Fibroblast of the aortic adventitia (primary cell): ENCODE data around the gene PSTK. TPM values are rescaled to one million over a fixed set of nuclear protein-coding genes. Genes with fewer than 3 reads are reported as not detected.

ENCODE experiments used
- DNase-seq: peaks from one replicate; pipeline ENCODE4 v3.0.0-alpha.2; 2010; ENCODE audit warnings: low read depth
- H3K4me3 ChIP-seq: 2 replicates; pipeline ENCODE4 v1.5.1; 2011; ENCODE audit warnings: low read depth, mild to moderate bottlenecking, control low read depth, low read length, moderate library complexity
- CTCF ChIP-seq: IDR thresholded peaks from 2 replicates; pipeline ENCODE4 v1.5.1; 2011; ENCODE audit warnings: mild to moderate bottlenecking, low read length, control low read depth, inconsistent platforms; ENCODE audit not compliant: insufficient read depth
- total RNA-seq: library from RNA; depleted of rRNA; stranded (reverse); fragments of >200 nt; gene quantifications from 2 replicates; pipeline ENCODE4 v1.2.3, GENCODE V29; 2012; ENCODE audit warnings: low replicate concordance

Gene PSTK
- total RNA-seq, 1 donor, result 4.7 TPM

GRCh38 chr10:122953902-122954730, 26.1 kb upstream of the PSTK start, which contains the start of gene C10orf88:
TSS of gene C10orf88 (minus strand) at chr10:122954227. CDS start at chr10:122954178, 49 bp downstream.
- H3K4me3 ChIP-seq, result peak within 1 kb of the TSS; percentile 80
- DNase-seq, result peak; percentile 99
- TF ChIP-seq CTCF, result no peak

GRCh38 chr10:122954731-122955050, 25.5 kb upstream of the PSTK start:
- no peak for TF ChIP-seq CTCF
- H3K4me3 ChIP-seq, result peak overlapping the region; percentile 80
- no peak for DNase-seq

- H3K4me3 ChIP-seq, result no peak overlapping the region
- no peak for TF ChIP-seq CTCF
- no peak for DNase-seq
Measured at GRCh38 chr10:122955892-122956291, 24.3 kb upstream of the PSTK start.

GRCh38 chr10:122957474-122957873, 22.7 kb upstream of the PSTK start:
- no peak overlapping the region for H3K4me3 ChIP-seq
- DNase-seq, result no peak
- no peak for TF ChIP-seq CTCF

GRCh38 chr10:122962405-122962804, 17.8 kb upstream of the PSTK start:
- no peak overlapping the region for H3K4me3 ChIP-seq
- no peak for TF ChIP-seq CTCF
- no peak for DNase-seq

- no peak overlapping the region for H3K4me3 ChIP-seq
- DNase-seq, result no peak
- TF ChIP-seq CTCF, result no peak
Measured at GRCh38 chr10:122966879-122967278, 13.3 kb upstream of the PSTK start.

- no peak for DNase-seq
- no peak overlapping the region for H3K4me3 ChIP-seq
- no peak for TF ChIP-seq CTCF
Measured at GRCh38 chr10:122968698-122969097, 11.5 kb upstream of the PSTK start.
